GM23248 (cell line): ENCODE results near the gene SLC25A45. TPM values are rescaled to one million over a fixed set of nuclear protein-coding genes. Genes with fewer than 3 reads are reported as not detected.

Experiments
- DNase-seq: peaks from one replicate; pipeline ENCODE4 v3.0.0-alpha.2; 2015
- H2AFZ ChIP-seq: fragments of 200-600 bp; sonication (generic); 2 replicates; pipeline ENCODE4 v1.6.1; 2016; ENCODE audit warnings: antibody characterized with exemption
- H3F3A ChIP-seq: fragments of 200-600 bp; sonication (generic); 2 replicates; pipeline ENCODE4 v1.6.1; 2016; ENCODE audit warnings: mild to moderate bottlenecking, antibody characterized with exemption, mixed run types; ENCODE audit not compliant: insufficient read depth
- H3K27ac ChIP-seq: fragments of 200-600 bp; sonication (generic); 2 replicates; pipeline ENCODE4 v1.5.1; 2016; ENCODE audit warnings: mild to moderate bottlenecking
- H3K27me3 ChIP-seq: fragments of 200-600 bp; sonication (generic); replicated peaks from 2 replicates; pipeline ENCODE4 v1.6.1; 2016; ENCODE audit warnings: mild to moderate bottlenecking; ENCODE audit not compliant: insufficient read depth
- H3K36me3 ChIP-seq: fragments of 200-600 bp; sonication (generic); 2 replicates; pipeline ENCODE4 v1.6.1; 2016; ENCODE audit warnings: low read depth, mild to moderate bottlenecking
- H3K4me1 ChIP-seq: fragments of 200-600 bp; sonication (generic); 2 replicates; pipeline ENCODE4 v1.6.1; 2016; ENCODE audit warnings: mild to moderate bottlenecking; ENCODE audit not compliant: insufficient read depth
- H3K4me2 ChIP-seq: fragments of 200-600 bp; sonication (generic); one replicate; pipeline ENCODE4 v1.6.1; 2016; ENCODE audit warnings: mild to moderate bottlenecking; ENCODE audit not compliant: unreplicated experiment
- H3K4me3 ChIP-seq: fragments of 200-600 bp; sonication (generic); 2 replicates; pipeline ENCODE4 v1.5.1; 2016; ENCODE audit warnings: mild to moderate bottlenecking
- H3K79me2 ChIP-seq: fragments of 200-600 bp; sonication (generic); 2 replicates; pipeline ENCODE4 v1.6.1; 2016; ENCODE audit warnings: mild to moderate bottlenecking; ENCODE audit not compliant: insufficient read depth
- H3K9ac ChIP-seq: fragments of 200-600 bp; sonication (generic); 2 replicates; pipeline ENCODE4 v1.6.1; 2016; ENCODE audit warnings: mild to moderate bottlenecking
- H3K9me2 ChIP-seq: fragments of 200-600 bp; sonication (generic); 2 replicates; pipeline ENCODE4 v1.6.1; 2016; ENCODE audit warnings: mixed run types, mild to moderate bottlenecking, moderate library complexity; ENCODE audit not compliant: insufficient read depth
- H3K9me3 ChIP-seq: fragments of 200-600 bp; sonication (generic); one replicate; pipeline ENCODE4 v1.6.1; 2017; ENCODE audit warnings: low read depth
- H4K20me1 ChIP-seq: fragments of 200-600 bp; sonication (generic); 2 replicates; pipeline ENCODE4 v1.6.0; 2016; ENCODE audit not compliant: insufficient read depth
- EZH2 ChIP-seq: fragments of 200-600 bp; sonication (generic); IDR thresholded peaks from 2 replicates; pipeline ENCODE4 v1.6.1; 2018; ENCODE audit warnings: antibody characterized with exemption, mild to moderate bottlenecking; ENCODE audit not compliant: insufficient read depth, poor library complexity, severe bottlenecking
- EZH2phosphoT487 ChIP-seq: fragments of 200-600 bp; sonication (generic); IDR thresholded peaks from 2 replicates; pipeline ENCODE4 v1.6.1; 2018; ENCODE audit warnings: antibody characterized with exemption, moderate library complexity, mild to moderate bottlenecking, low read depth; ENCODE audit not compliant: insufficient read depth
- WGBS, 2 experiments: methylation state at CpG; one replicate each; pipeline ENCODE4 v1.1.6; 2015 to 2017; ENCODE audit warnings: low lambda C conversion rate in 2 of 2, low coverage in 1 of 2; ENCODE audit errors: missing lambda C conversion rate in 2 of 2; 5-methylcytosine and 5-hydroxymethylcytosine counted together
- in situ Hi-C: fragments of 300-500 bp; cut with MboI; formaldehyde crosslinking; loops from 2 replicates; pipeline ENCODE4 v1.15.0; 2020
- polyA plus RNA-seq: library from polyadenylated mRNA; unstranded; fragments of >200 nt; fragmentation: Nextera tagmentation; extraction: Ambion mirVana; gene quantifications from 2 replicates; pipeline ENCODE4 v1.2.1, GENCODE V29; 2016
- total RNA-seq: library from RNA; depleted of rRNA; stranded (reverse); fragments of >200 nt; shearing (Covaris generic); gene quantifications from 2 replicates; pipeline ENCODE4 v1.2.3, GENCODE V29; 2014

The SLC25A45 gene
- total and polyA plus RNA-seq, 2 experiments from 2014 or later, result 3.6 to 3.9 TPM

GRCh38 chr11:65373839-65374580 lies 8.4 kb downstream of the SLC25A45 start:
- H3K4me3 ChIP-seq, result no peak overlapping the region
- no peak overlapping the region for H3K4me2 ChIP-seq
- peaks cover 11% of the 10 kb centered on the region for H3K4me1 ChIP-seq
- H3K36me3 ChIP-seq, result no peaks in the 10 kb centered on the region
- H3K9ac ChIP-seq, result no peak overlapping the region
- H2AFZ ChIP-seq, result no peak overlapping the region
- 82 to 87% methylated on average over 14 of the region's 14 CpGs for WGBS, 2 experiments
- H3K79me2 ChIP-seq, result no peaks in the 10 kb centered on the region
- peaks cover 13% of the 10 kb centered on the region for H3F3A ChIP-seq
- no peaks in the 10 kb centered on the region for H3K9me2 ChIP-seq
- TF ChIP-seq EZH2, result no peak
- TF ChIP-seq EZH2phosphoT487, result no peak
- DNase-seq, result no peak
- in situ Hi-C loops, result loop anchor here (10.0 kb wide), 1 partner anchor 141 kb away; no protein-coding TSS in a partner anchor
- H3K9me3 ChIP-seq, result no peaks in the 10 kb centered on the region
- H4K20me1 ChIP-seq, result no peaks in the 10 kb centered on the region
- H3K27ac ChIP-seq, result no peak overlapping the region
- no peaks in the 10 kb centered on the region for H3K27me3 ChIP-seq

GRCh38 chr11:65370659-65371049 lies 11.8 kb downstream of the SLC25A45 start:
- Histone ChIP-seq H3K79me2 (peaks cover 14% of the 10 kb centered on the region), H3F3A (peaks cover 13% of the 10 kb centered on the region), H3K4me2 (no peak overlapping the region), H3K9ac (peak overlapping the region; percentile 69), H3K27ac (peak overlapping the region; percentile 82), H4K20me1 (no peaks in the 10 kb centered on the region), H2AFZ (no peak overlapping the region), H3K36me3 (no peaks in the 10 kb centered on the region), H3K9me3 (no peaks in the 10 kb centered on the region), H3K9me2 (no peaks in the 10 kb centered on the region), H3K27me3 (no peaks in the 10 kb centered on the region), H3K4me3 (no peak overlapping the region), H3K4me1 (peaks cover 11% of the 10 kb centered on the region)
- no peak for TF ChIP-seq EZH2phosphoT487
- TF ChIP-seq EZH2, result no peak
- DNase-seq, result no peak
- in situ Hi-C loops, result loop anchor here (10.0 kb wide), 1 partner anchor 144 kb away; no protein-coding TSS in a partner anchor
- WGBS, 2 experiments, result 60 to 62% methylated on average over 6 of the region's 6 CpGs

- Histone ChIP-seq H3K9ac (peak overlapping the region; percentile 21), H3K9me2 (no peaks in the 10 kb centered on the region), H3K4me3 (no peak overlapping the region), H3K27me3 (no peaks in the 10 kb centered on the region), H3K4me1 (peaks cover 6% of the 10 kb centered on the region), H2AFZ (peak overlapping the region; percentile 70), H4K20me1 (no peaks in the 10 kb centered on the region), H3K9me3 (no peaks in the 10 kb centered on the region), H3K27ac (0 out of 2 replicates have a peak overlapping the region, but pooled peaks have one; percentile 2), H3K36me3 (no peaks in the 10 kb centered on the region), H3K79me2 (peaks cover 15% of the 10 kb centered on the region), H3F3A (peaks cover 6% of the 10 kb centered on the region), H3K4me2 (no peak overlapping the region)
- no peak for TF ChIP-seq EZH2phosphoT487
- in situ Hi-C loops, result no loop called here
- peak; percentile 90 for DNase-seq
- 2 to 5% methylated on average over 4 of the region's 4 CpGs for WGBS, 2 experiments
Measured at GRCh38 chr11:65366340-65366773, 16.1 kb downstream of the SLC25A45 start.

- no peaks in the 10 kb centered on the region for H3K9me2 ChIP-seq
- H3K4me3 ChIP-seq, result no peak overlapping the region
- no peak overlapping the region for H2AFZ ChIP-seq
- no peak overlapping the region for H3K27ac ChIP-seq
- in situ Hi-C loops, result no loop called here
- peaks cover 15% of the 10 kb centered on the region for H3K79me2 ChIP-seq
- no peak overlapping the region for H3K4me2 ChIP-seq
- H3K36me3 ChIP-seq, result no peaks in the 10 kb centered on the region
- no peaks in the 10 kb centered on the region for H3K27me3 ChIP-seq
- no peaks in the 10 kb centered on the region for H4K20me1 ChIP-seq
- H3K9ac ChIP-seq, result no peak overlapping the region
- WGBS, 2 experiments, result 82 to 87% methylated on average over 3 of the region's 3 CpGs
- no peaks in the 10 kb centered on the region for H3K9me3 ChIP-seq
- TF ChIP-seq EZH2 (no peak), EZH2phosphoT487 (no peak)
- no peaks in the 10 kb centered on the region for H3F3A ChIP-seq
- no peaks in the 10 kb centered on the region for H3K4me1 ChIP-seq
- no peak for DNase-seq
Measured at GRCh38 chr11:65363770-65364169, 18.7 kb downstream of the SLC25A45 start.
